Caco-2 (cell line): ENCODE results near the gene CDK19. TPM values are rescaled to one million over a fixed set of nuclear protein-coding genes. Genes with fewer than 3 reads are reported as not detected.

Experiments used
- BruUV-seq: library from RNA; stranded (reverse); fragments of 400-500 nt; replicated peaks from 2 replicates; lab custom pipeline; 2021; lab: Mats Ljungman, UMichigan
- CTCF ChIA-PET: fragments of 300-600 bp; sonication (Branson Sonifier 250); formaldehyde crosslinking; loops from one replicate; lab custom pipeline; 2022; ENCODE audit warnings: antibody characterized with exemption; lab: Charles Lee
- POLR2A ChIA-PET: fragments of 300-600 bp; sonication (Branson Sonifier 250); formaldehyde crosslinking; loops from one replicate; lab custom pipeline; 2022; ENCODE audit warnings: antibody characterized with exemption; lab: Charles Lee
- DNase-seq, 2 experiments: peaks; one replicate each; pipeline versions ENCODE4 v3.0.0 to v3.0.0-alpha.2; 2020 to 2022
- H3K27me3 ChIP-seq: replicated peaks from 2 replicates; pipeline ENCODE4 v1.6.0; 2011; ENCODE audit warnings: low read length; ENCODE audit not compliant: control insufficient read depth, insufficient read depth
- H3K36me3 ChIP-seq: 2 replicates; pipeline ENCODE4 v1.5.1; 2011; ENCODE audit warnings: low read length; ENCODE audit not compliant: control insufficient read depth, insufficient read depth
- H3K4me1 ChIP-seq: fragments of 250-450 bp; sonication (Bioruptor Pico); 2 replicates; pipeline ENCODE4 v1.5.1; 2020; ENCODE audit warnings: mild to moderate bottlenecking
- H3K4me3 ChIP-seq: 2 replicates; pipeline ENCODE4 v1.5.1; 2011; ENCODE audit warnings: low read depth, mild to moderate bottlenecking, control low read depth, low read length
- H3K9me3 ChIP-seq: fragments of 250-450 bp; sonication (Bioruptor Pico); 2 replicates; pipeline ENCODE4 v1.5.1; 2020; ENCODE audit warnings: mild to moderate bottlenecking, moderate library complexity
- H3K27ac Mint-ChIP-seq: one replicate; pipeline ENCODE4 v1.8.0; 2022; ENCODE audit warnings: mixed read lengths; ENCODE audit not compliant: unreplicated experiment
- H3K27me3 Mint-ChIP-seq: one replicate; pipeline ENCODE4 v1.8.0; 2022; ENCODE audit warnings: mixed read lengths; ENCODE audit not compliant: insufficient read depth, unreplicated experiment
- H3K36me3 Mint-ChIP-seq: one replicate; pipeline ENCODE4 v1.8.0; 2022; ENCODE audit warnings: mild to moderate bottlenecking, mixed read lengths; ENCODE audit not compliant: insufficient read depth, unreplicated experiment
- H3K4me1 Mint-ChIP-seq: one replicate; pipeline ENCODE4 v1.8.0; 2022; ENCODE audit warnings: low read depth, mixed read lengths; ENCODE audit not compliant: unreplicated experiment
- H3K4me3 Mint-ChIP-seq: one replicate; pipeline ENCODE4 v1.8.0; 2022; ENCODE audit warnings: mild to moderate bottlenecking, moderate library complexity, mixed read lengths; ENCODE audit not compliant: unreplicated experiment
- H3K9me3 Mint-ChIP-seq: one replicate; pipeline ENCODE4 v1.8.0; 2022; ENCODE audit warnings: mixed read lengths; ENCODE audit not compliant: unreplicated experiment
- CTCF ChIP-seq, 2 experiments: fragments of 200-600 bp in 1 of 2; IDR thresholded peaks; 1 replicate in 1 of 2; 2 replicates in 1 of 2; pipeline versions ENCODE4 v1.5.1 to v1.8.0; 2011 to 2022; ENCODE audit warnings: antibody characterized with exemption in 1 of 2, control low read depth in 1 of 2, inconsistent platforms in 1 of 2, low read depth in 1 of 2, low read length in 1 of 2, mild to moderate bottlenecking in 1 of 2, moderate library complexity in 1 of 2; ENCODE audit not compliant: insufficient read depth in 1 of 2, severe bottlenecking in 1 of 2, unreplicated experiment in 1 of 2
- intact Hi-C: fragments of 100-400 bp; cut with micrococcal nuclease; formaldehyde crosslinking; loops from one replicate; pipeline ENCODE4 v1.10.0; 2022; ENCODE audit not compliant: unreplicated experiment
- total RNA-seq: library from RNA; stranded (reverse); gene quantifications from 2 replicates; pipeline ENCODE4 v1.2.3, GENCODE V29; 2022

Gene CDK19
- total RNA-seq, 1 experiment from 2014 or later = 24.6 TPM

GRCh38 chr6:110564703-110565421, 250.4 kb downstream of the CDK19 start:
- no peak overlapping the region for H3K4me3 Mint-ChIP-seq
- ChIA-PET POLR2A (no interaction called here), CTCF (no interaction called here)
- no peak for DNase-seq
- H3K27me3 ChIP-seq = no peaks in the 10 kb centered on the region
- BruUV-seq = no TSS peak
- 0 out of 2 replicates have a peak, but pooled peaks cover 4% of the 10 kb centered on the region for H3K9me3 ChIP-seq
- no peaks in the 10 kb centered on the region for H3K9me3 Mint-ChIP-seq
- no peaks in the 10 kb centered on the region for H3K27me3 Mint-ChIP-seq
- H3K27ac Mint-ChIP-seq = no peak overlapping the region
- H3K36me3 Mint-ChIP-seq = no peaks in the 10 kb centered on the region
- 0 out of 2 replicates have a peak, but pooled peaks cover 7% of the 10 kb centered on the region for H3K4me1 ChIP-seq
- no peaks in the 10 kb centered on the region for H3K36me3 ChIP-seq
- H3K4me3 ChIP-seq = no peak overlapping the region
- intact Hi-C loops = no loop called here
- no peak for TF ChIP-seq CTCF (IDR thresholded peaks at IDR 0.05; ENCODE audit: insufficient read depth in 1 of 2, low read depth in 1 of 2, low read length in 1 of 2, severe bottlenecking in 1 of 2, unreplicated experiment in 1 of 2)
- H3K4me1 Mint-ChIP-seq = no peaks in the 10 kb centered on the region

- intact Hi-C loops = no loop called here
- H3K27ac Mint-ChIP-seq = no peak overlapping the region
- no peaks in the 10 kb centered on the region for H3K36me3 Mint-ChIP-seq
- no peaks in the 10 kb centered on the region for H3K4me1 Mint-ChIP-seq
- no peak overlapping the region for H3K4me3 Mint-ChIP-seq
- ChIA-PET CTCF (no interaction called here), POLR2A (no interaction called here)
- H3K9me3 ChIP-seq = 0 out of 2 replicates have a peak, but pooled peaks cover 4% of the 10 kb centered on the region
- BruUV-seq = no TSS peak
- H3K9me3 Mint-ChIP-seq = no peaks in the 10 kb centered on the region
- H3K27me3 Mint-ChIP-seq = no peaks in the 10 kb centered on the region
- DNase-seq = no peak
- H3K4me3 ChIP-seq = no peak overlapping the region
- H3K4me1 ChIP-seq = 0 out of 2 replicates have a peak, but pooled peaks cover 7% of the 10 kb centered on the region
- H3K36me3 ChIP-seq = no peaks in the 10 kb centered on the region
- no peaks in the 10 kb centered on the region for H3K27me3 ChIP-seq
- no peak for TF ChIP-seq CTCF (IDR thresholded peaks at IDR 0.05; ENCODE audit: insufficient read depth in 1 of 2, low read depth in 1 of 2, low read length in 1 of 2, severe bottlenecking in 1 of 2, unreplicated experiment in 1 of 2)
Measured at GRCh38 chr6:110563711-110564110, 251.6 kb downstream of the CDK19 start.

GRCh38 chr6:110562316-110562915, 252.9 kb downstream of the CDK19 start:
- Histone ChIP-seq H3K4me3 (no peak overlapping the region), H3K9me3 (0 out of 2 replicates have a peak, but pooled peaks cover 4% of the 10 kb centered on the region), H3K27me3 (no peaks in the 10 kb centered on the region), H3K4me1 (0 out of 2 replicates have a peak, but pooled peaks cover 7% of the 10 kb centered on the region), H3K36me3 (no peaks in the 10 kb centered on the region)
- POLR2A ChIA-PET = no interaction called here
- no peaks in the 10 kb centered on the region for H3K27me3 Mint-ChIP-seq
- no peaks in the 10 kb centered on the region for H3K4me1 Mint-ChIP-seq
- CTCF ChIA-PET = no interaction called here
- no peaks in the 10 kb centered on the region for H3K36me3 Mint-ChIP-seq
- BruUV-seq = no TSS peak
- no peaks in the 10 kb centered on the region for H3K9me3 Mint-ChIP-seq
- no peak overlapping the region for H3K27ac Mint-ChIP-seq
- intact Hi-C loops = no loop called here
- DNase-seq = no peak
- no peak for TF ChIP-seq CTCF (IDR thresholded peaks at IDR 0.05; ENCODE audit: insufficient read depth in 1 of 2, low read depth in 1 of 2, low read length in 1 of 2, severe bottlenecking in 1 of 2, unreplicated experiment in 1 of 2)
- no peak overlapping the region for H3K4me3 Mint-ChIP-seq
